DMS153 treated with DMSO at 0.1 percent for 48 hours (cell line): ENCODE measurements around the gene AFP.

Experiments used
- DNase-seq: peaks from one replicate; lab custom pipeline; 2025; ENCODE audit not compliant: unreplicated experiment; lab: John Stamatoyannopoulos, UW

The AFP gene

DNA sequence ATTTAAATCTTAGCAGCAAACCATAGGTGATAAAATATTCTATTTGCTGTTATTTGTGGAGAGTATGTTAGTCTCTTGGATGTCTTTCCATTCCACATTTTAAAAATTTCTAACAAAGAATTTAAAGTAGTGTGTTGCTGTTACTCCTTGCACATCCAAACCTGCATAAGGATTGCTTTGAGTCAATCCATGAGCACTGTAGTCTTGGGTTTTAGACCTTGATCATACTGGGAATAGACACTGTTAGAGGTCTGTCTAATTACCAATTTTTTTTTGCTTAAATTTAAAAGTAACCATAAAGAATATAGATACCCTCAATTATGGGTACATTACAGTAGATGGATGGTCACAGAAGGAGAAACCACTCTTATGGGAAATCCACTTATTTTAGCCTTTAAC lies 1.5 kb downstream of the AFP start:
- DNase-seq: no peak

DNA sequence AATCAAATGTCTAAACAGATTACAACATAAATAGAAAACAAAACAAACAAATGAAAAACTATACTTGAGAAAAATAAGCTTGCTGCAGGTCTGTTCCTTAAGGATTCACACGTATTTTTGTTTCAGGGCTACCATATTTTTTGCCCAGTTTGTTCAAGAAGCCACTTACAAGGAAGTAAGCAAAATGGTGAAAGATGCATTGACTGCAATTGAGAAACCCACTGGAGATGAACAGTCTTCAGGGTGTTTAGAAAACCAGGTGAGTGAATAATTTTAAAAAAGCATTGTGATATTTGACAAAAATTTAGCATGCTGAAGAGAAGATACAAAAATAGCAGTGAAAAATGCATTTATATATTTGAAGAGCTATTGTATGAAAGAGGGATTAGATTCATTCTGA lies 2.0 kb downstream of the AFP start:
- DNase-seq: no peak

DNA sequence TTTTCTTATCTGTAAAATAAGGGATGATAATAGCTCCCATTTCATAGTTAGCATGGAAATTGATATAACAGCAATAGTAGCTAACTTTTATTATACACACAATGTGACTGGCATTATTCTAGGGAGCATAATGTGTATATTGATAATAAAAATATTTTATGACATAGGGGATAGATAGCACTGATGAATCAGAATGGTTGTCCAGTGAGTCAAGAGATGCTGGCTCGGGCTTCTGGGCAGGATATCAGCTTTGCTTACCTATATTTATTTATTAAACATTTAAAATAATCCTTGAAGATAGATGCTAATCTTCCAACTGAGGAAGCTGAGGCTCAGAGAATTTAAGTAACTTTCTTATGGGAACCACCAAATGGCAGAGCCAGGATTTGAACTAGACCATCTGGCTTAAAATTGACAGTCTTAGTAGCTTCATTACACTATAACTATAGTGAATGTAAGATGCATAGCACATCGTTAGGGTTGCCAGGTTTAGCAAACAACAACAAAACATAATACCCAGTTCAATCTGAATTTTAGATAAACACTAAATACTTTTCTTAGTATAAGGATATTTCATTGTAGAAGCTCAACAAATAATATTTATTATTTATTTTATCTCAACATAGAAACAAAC lies 2.7 kb downstream of the AFP start:
- DNase-seq: no peak

DNA sequence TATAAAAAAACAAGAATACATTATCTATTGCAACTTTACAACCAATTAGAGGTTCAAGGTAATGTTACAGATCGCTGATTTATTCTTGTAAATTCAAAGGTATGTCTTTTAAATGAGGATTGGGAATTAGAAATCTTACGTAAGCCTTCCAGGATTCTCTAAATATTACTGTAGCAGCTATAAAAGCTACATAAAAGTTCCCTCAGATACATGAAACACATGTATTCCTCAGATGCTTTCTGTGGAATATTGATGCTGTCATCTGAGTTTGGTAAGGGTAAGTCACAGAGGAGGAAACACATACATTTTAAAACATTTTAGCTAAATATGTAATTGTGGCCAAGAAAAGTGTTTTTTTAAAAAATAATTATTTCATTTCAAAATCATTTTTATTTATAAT lies 3.4 kb downstream of the AFP start:
- no peak for DNase-seq

DNA sequence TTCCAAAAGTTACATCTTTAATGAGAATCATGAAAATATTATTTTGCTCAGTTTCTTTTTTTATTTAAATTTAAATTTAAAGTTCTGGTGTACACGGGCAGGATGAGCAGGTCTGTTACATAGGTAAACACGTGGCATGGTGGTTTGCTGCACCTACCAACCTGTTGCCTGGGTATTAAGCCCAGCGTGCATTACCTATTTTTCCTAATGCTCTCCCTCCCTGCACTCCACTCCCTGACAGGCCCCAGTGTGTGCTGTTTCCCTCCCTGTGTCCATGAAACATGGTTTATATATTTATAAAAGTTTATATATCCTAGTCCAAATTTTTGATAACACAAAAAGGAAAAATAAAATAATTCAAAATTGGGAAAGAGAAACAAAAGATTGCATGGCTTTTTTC lies 4.0 kb downstream of the AFP start:
- DNase-seq: no peak

DNA sequence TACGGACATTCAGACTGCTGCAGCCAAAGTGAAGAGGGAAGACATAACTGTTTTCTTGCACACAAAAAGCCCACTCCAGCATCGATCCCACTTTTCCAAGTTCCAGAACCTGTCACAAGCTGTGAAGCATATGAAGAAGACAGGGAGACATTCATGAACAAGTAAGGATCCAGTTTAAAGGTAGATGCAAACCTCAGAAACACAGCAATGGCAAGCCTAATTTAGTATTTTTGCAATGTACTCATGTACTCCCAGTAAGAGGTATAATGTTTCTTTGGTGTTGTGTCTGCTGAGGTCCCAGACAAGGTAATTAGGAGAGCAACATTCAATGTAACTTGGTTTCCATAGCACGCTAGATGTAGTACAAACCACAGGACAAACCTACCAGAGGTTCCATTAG lies 4.6 kb downstream of the AFP start:
- no peak for DNase-seq

DNA sequence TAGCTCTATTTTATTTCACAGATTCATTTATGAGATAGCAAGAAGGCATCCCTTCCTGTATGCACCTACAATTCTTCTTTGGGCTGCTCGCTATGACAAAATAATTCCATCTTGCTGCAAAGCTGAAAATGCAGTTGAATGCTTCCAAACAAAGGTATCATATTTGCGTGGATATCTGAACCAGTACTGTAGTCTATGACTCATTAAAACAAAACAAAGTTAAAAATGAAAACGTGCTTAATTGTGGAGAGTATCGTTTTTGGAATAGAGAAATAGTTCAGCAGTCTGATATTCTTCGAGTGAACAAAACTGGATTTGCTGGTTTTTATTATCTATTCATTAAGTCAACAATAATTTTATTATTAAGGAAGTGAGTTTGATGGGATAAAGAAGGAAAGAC lies 6.3 kb downstream of the AFP start:
- no peak for DNase-seq

DNA sequence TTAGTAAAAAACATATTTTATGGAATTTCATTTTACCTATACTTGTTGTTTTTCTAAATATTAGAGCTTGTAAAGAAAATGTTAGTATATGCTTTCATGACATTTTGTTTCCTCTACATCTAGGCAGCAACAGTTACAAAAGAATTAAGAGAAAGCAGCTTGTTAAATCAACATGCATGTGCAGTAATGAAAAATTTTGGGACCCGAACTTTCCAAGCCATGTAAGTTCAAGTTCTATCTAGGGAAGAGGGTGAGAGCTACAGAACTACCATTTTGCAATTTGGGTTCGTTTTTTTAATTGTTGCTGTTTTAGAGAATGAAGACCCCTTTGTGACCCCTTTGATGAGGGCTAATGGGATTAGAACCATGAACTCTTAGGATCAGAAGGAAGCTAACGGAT lies 7.2 kb downstream of the AFP start:
- DNase-seq: no peak

DNA sequence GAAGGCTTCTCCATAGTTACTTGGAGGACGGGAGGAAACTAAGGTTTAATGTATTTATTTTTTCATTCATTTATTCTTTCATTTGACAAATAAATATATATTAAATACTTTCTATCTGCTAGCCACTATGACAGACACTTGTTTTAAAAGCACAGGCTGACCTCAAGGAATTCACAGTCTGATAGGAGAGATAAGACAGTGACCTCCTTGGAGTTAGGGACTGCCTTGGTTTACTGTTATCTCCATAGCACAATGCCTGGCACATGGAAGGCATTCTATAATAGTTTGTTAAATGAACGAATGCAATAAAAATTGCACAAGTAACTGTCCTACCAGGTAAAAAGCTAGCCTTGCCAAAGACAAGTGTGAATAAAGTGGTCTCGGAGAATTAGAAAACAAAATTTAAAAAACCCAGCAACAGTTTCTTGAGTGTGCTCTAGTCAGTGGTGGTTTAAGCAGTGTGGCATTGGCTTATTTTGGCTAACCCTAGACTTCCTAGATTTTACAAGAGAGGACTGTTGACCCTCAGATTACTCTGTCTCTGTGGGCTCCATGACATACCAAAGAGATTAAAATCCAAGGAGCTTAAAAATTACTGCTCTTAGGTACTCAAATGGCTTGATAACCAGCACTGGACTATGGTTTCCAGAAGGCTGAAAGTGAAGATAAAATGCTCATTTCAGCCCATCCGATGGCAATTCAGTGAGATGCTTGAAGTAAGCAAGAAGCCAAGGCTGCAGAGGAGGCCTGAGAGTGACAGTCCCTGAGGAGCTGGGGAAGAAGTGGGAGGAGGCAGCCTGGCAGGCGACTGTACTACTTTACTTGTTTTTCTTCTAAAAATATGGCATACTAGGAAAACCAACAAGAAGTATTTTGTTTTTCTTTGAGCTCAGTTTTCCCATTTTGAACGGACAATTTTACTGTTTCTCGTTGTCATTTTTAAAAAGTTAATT lies 9.6 kb downstream of the AFP start:
- DNase-seq: no peak

DNA sequence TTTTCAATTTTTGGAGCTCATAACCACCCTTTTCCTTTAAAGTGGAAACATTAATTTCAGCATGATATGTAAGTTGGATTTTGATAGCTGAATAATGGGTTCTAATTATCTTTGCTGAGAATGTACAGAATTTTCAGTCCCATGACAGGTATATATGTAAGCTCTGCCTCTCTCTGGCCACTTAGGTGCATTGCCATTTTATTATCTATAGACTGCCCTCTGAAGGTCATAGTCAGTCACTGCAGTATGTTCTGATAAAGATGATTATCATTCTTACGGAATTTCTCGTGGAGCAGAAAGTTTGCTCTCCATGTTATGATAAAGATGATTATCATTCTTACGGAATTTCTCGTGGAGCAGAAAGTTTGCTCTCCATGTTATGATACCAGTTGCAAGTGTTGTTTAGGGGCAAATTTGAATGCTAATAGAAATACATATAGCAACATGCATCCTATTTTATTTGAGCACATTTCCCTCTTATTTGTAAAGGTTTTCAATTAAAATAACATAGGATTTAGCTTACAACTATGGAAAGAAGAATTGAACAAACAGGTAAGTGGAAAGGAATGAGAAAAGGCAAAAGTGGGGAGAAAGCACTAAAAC lies 10.4 kb downstream of the AFP start:
- DNase-seq: peak; percentile 46

DNA sequence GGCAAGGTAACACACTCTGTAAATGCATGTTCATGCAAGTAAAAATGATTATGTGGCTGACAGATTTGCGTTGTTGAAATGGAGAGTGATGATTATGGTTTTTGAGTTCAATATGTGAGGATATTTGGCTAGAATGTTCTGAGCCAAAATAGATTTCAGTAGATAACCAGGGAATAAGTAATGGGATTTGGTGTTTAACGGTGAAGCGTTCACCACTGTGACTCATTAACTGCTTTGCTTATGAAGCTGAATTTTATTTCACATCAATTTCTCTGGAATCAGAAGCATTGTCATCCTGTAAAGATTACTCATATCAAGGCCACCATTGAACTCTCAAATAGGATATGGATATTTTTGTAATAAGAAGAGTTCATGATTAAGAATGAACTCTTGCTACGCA lies 11.7 kb downstream of the AFP start:
- no peak for DNase-seq

DNA sequence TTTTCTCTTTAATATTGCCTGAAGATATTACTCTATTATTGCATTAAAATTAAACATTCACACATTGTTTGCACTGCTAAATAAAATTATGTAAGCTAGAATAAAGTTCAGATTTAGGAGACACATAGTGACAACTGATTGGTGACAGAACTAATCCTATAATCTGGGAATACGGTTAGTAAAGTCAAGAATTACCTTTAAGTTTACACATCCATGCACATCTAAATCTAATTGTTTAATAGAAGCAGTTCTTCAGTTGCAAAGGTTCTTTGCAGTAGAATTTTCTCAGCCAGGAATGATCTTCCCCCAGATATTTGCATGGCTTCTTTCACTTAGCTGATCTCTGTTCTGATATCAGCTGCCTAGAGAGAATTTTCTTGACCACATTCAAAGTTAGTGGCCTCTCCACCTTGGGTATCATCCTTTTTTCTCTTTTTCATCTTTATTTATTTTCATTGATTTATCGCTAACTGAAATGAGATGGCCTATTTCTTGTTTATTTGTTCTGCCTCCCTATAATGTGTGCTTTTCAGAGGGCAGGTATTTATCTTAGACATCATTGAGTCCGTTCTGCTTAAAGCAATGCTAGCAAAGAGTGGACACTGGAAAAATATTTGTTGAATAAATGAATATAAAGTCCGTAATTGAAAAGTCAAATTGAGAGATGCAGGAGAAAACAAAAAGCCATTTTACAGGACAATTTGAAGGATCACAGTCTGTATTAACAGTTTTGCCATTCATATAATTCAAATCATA lies 12.6 kb downstream of the AFP start:
- DNase-seq: no peak

DNA sequence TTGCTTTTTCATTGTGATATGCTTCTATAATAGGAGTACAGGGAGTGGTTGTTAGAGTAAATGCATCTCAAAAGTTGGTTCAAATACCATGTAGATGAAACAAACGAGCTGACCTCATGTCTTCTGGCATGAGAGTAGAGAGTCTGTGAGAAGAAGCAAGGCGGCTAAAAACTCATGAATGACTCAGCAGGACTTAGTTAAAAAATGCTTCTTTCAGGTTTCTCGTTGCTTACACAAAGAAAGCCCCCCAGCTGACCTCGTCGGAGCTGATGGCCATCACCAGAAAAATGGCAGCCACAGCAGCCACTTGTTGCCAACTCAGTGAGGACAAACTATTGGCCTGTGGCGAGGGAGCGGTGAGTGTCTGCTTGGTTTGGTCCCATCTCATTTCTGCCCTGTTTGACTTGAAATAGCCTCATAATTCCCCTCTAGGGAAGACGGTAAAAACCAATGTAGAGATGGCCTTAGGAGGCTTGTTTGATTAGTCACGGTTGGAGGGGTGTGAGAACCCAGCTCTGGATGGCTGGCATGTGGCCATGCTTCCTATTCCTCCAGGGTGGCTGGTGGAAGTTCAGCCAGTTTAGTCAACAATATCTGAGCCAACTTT lies 14.5 kb downstream of the AFP start:
- peak; percentile 61 for DNase-seq

DNA sequence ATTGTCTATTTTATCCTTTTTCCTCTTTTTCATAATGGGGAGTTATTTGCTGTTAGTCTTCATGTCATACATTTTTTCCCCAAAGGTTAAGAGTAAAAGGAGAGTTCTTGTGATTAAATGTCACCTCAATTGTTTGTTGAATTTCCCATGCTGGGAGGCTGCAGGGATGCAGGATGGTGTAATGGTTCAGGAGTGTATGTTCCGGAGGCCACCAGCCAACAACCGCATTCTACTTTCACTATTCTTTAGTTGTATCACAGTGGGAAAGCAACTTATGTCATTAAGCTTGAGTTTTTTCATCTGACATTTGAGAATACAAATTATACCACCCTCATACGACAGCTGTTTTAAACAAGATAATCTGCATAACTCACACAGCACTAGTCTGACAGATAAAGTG lies 15.4 kb downstream of the AFP start:
- no peak for DNase-seq

DNA sequence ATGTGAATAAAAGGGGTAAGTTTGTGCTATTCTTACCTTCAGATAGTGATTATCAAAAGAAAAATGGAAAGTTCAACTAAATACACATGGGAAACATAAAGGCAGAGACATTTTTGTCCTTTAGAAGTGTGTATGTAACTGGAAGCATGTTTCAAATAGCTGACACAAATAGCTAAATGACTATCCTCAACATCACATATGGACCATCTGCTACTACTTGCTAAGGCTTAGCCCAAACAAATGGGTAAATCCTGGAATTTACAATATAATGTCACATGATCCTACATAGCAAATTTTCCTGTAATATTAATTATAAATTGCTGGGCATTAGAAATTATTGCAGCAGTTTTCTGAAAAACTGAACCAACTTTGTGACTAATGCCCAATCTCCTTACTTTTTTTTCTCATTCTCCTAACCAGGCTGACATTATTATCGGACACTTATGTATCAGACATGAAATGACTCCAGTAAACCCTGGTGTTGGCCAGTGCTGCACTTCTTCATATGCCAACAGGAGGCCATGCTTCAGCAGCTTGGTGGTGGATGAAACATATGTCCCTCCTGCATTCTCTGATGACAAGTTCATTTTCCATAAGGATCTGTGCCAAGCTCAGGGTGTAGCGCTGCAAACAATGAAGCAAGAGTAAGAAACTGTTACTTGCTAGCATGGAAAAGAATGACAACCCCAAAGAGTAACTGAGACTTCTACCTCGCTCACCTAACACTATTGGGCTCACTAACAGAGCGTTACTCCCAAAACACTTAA lies 16.1 kb downstream of the AFP start:
- no peak for DNase-seq

DNA sequence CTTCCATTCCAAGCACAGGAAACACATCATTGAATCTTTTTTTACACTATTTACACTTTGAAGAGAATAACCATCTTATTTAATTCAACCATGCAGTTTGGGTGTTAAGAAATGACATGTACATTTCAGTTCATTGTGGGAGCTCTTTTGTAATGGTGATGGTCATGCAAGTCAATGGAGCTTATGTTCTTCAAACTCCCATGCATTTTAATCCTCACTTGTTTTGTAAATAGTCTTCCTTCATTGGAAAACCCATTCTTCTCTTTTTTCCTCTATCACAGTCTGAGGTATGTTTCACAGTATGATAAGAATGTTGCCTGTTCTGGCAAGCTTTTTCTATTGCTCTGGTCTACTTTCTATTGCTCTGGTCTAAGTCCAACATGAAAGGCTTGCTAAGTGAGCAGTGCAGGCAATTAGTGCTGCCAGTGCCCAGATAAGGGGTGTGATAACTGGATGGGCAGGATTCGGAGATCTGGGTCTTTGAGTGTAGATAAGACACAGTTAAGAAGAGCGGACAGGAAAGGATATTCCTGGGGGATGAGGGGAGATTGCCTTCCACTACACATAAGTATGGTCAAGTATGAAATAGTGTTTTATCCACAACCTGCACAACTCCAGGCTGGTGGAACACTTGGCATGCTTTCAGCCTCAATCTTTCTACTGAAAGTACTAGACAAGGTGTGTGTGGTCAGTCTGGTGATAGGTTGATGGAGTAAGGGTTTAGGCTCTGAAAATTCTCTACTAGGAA lies 17.1 kb downstream of the AFP start:
- no peak for DNase-seq

DNA sequence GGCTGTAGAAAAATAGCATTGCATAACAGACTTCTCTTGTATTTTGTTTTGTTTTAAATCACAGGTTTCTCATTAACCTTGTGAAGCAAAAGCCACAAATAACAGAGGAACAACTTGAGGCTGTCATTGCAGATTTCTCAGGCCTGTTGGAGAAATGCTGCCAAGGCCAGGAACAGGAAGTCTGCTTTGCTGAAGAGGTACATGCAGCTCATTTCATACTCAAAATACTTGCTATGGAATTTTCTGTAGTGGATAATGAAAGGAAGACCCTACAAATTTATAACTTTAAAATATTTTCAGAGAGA lies 17.6 kb downstream of the AFP start:
- DNase-seq: no peak

DNA sequence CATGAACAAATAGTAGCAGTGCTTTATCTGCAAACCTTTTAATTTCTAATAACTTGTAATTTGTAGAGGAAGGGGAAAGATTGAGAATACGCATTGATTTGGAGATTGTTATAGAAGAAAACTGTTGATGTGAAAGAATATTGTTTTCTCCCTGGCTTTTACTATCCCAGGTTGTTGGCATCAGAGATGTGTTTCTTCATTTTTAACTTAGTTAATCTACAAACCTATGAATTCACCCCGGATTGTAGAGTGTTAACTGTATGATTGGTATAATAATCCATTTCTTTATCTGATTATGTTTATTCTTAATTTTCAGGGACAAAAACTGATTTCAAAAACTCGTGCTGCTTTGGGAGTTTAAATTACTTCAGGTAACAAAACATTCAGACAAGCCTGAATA lies 18.9 kb downstream of the AFP start:
- DNase-seq: no peak

DNA sequence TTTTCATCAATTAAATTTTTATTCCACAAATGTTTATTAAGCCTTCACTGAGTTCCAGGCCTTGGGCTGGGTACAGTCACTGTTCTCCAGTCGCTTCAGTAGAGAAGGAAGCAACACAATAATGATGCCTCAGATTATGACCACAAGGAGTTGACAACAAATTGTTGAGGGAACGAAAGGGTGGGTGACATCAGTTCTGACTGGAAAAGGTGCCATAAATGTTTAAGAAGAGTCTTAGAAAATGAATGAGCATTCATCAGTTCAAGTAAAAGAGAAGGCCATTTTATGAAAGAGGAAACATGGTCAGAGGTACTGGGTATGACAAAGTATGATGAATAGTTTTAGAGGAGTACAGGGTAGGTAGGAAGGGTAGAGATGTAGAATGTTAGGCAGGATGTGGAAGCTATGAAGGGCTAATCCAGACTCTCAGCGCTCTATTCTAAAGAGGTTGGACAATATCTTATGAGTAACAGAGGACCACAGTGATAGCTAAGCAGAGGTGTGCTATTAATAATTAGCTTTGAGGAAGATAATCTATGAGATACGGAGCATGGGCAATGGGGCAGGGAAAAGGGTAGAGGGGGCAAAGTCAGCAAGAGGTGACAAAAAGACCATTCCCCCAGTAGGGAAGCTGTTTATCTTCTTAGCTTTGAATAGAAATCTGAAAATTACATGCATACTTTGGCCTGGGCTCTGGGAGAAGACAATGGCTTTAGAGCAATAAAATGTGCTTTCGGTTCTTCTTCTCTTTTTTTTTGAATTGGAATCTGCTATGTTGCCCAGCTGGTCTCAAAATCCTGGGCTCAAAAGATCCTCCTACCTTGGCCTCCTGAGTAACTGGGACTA lies 20.4 kb downstream of the AFP start:
- no peak for DNase-seq
